Caco-2 (cell line): Measurements from ENCODE around the gene SERPINB12. TPM values are rescaled to one million over a fixed set of nuclear protein-coding genes. Genes with fewer than 3 reads are reported as not detected.

ENCODE experiments used
- BruUV-seq: library from RNA; stranded (reverse); fragments of 400-500 nt; replicated peaks from 2 replicates; lab custom pipeline; 2021; lab: Mats Ljungman, UMichigan
- CTCF ChIA-PET: fragments of 300-600 bp; sonication (Branson Sonifier 250); formaldehyde crosslinking; loops from one replicate; lab custom pipeline; 2022; ENCODE audit warnings: antibody characterized with exemption; lab: Charles Lee
- POLR2A ChIA-PET: fragments of 300-600 bp; sonication (Branson Sonifier 250); formaldehyde crosslinking; loops from one replicate; lab custom pipeline; 2022; ENCODE audit warnings: antibody characterized with exemption; lab: Charles Lee
- DNase-seq, 2 experiments: peaks; one replicate each; pipeline versions ENCODE4 v3.0.0 to v3.0.0-alpha.2; 2020 to 2022
- H3K27me3 ChIP-seq: replicated peaks from 2 replicates; pipeline ENCODE4 v1.6.0; 2011; ENCODE audit warnings: low read length; ENCODE audit not compliant: control insufficient read depth, insufficient read depth
- H3K36me3 ChIP-seq: 2 replicates; pipeline ENCODE4 v1.5.1; 2011; ENCODE audit warnings: low read length; ENCODE audit not compliant: control insufficient read depth, insufficient read depth
- H3K4me1 ChIP-seq: fragments of 250-450 bp; sonication (Bioruptor Pico); 2 replicates; pipeline ENCODE4 v1.5.1; 2020; ENCODE audit warnings: mild to moderate bottlenecking
- H3K4me3 ChIP-seq: 2 replicates; pipeline ENCODE4 v1.5.1; 2011; ENCODE audit warnings: low read depth, mild to moderate bottlenecking, control low read depth, low read length
- H3K9me3 ChIP-seq: fragments of 250-450 bp; sonication (Bioruptor Pico); 2 replicates; pipeline ENCODE4 v1.5.1; 2020; ENCODE audit warnings: mild to moderate bottlenecking, moderate library complexity
- H3K27ac Mint-ChIP-seq: one replicate; pipeline ENCODE4 v1.8.0; 2022; ENCODE audit warnings: mixed read lengths; ENCODE audit not compliant: unreplicated experiment
- H3K27me3 Mint-ChIP-seq: one replicate; pipeline ENCODE4 v1.8.0; 2022; ENCODE audit warnings: mixed read lengths; ENCODE audit not compliant: insufficient read depth, unreplicated experiment
- H3K36me3 Mint-ChIP-seq: one replicate; pipeline ENCODE4 v1.8.0; 2022; ENCODE audit warnings: mild to moderate bottlenecking, mixed read lengths; ENCODE audit not compliant: insufficient read depth, unreplicated experiment
- H3K4me1 Mint-ChIP-seq: one replicate; pipeline ENCODE4 v1.8.0; 2022; ENCODE audit warnings: low read depth, mixed read lengths; ENCODE audit not compliant: unreplicated experiment
- H3K4me3 Mint-ChIP-seq: one replicate; pipeline ENCODE4 v1.8.0; 2022; ENCODE audit warnings: mild to moderate bottlenecking, moderate library complexity, mixed read lengths; ENCODE audit not compliant: unreplicated experiment
- H3K9me3 Mint-ChIP-seq: one replicate; pipeline ENCODE4 v1.8.0; 2022; ENCODE audit warnings: mixed read lengths; ENCODE audit not compliant: unreplicated experiment
- intact Hi-C: fragments of 100-400 bp; cut with micrococcal nuclease; formaldehyde crosslinking; loops from one replicate; pipeline ENCODE4 v1.10.0; 2022; ENCODE audit not compliant: unreplicated experiment
- total RNA-seq: library from RNA; stranded (reverse); gene quantifications from 2 replicates; pipeline ENCODE4 v1.2.3, GENCODE V29; 2022
- TF ChIP-seq, protein P1 (sequence below), 2 experiments: fragments of 200-600 bp in 1 of 2; IDR thresholded peaks; 1 replicate in 1 of 2; 2 replicates in 1 of 2; pipeline versions ENCODE4 v1.5.1 to v1.8.0; 2011 to 2022; ENCODE audit warnings: antibody characterized with exemption in 1 of 2, control low read depth in 1 of 2, inconsistent platforms in 1 of 2, low read depth in 1 of 2, low read length in 1 of 2, mild to moderate bottlenecking in 1 of 2, moderate library complexity in 1 of 2; ENCODE audit not compliant: insufficient read depth in 1 of 2, severe bottlenecking in 1 of 2, unreplicated experiment in 1 of 2

Gene SERPINB12
- total RNA-seq, 1 experiment from 2014 or later: not detected

DNA sequence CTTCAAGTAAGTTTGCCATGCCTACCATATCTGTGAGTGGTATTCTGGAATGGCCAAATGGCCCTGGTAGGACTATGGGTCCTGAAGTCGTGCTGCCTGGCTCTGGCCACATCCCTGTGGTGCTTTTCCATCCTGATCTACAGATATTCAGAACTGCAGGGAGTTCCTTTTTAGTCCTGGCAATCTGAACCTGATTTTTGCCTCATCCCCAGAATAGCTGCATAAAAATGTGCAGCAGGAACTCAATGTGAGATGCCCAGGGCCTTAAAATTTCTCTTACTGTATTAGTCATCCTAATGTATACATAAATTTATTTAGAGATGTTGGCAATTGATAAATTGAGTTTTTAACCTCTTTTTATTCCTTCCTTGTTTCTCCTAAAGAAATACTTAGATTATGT, 50.3 kb downstream of the SERPINB12 start:
- CTCF ChIA-PET: no interaction called here
- BruUV-seq: no TSS peak

DNA sequence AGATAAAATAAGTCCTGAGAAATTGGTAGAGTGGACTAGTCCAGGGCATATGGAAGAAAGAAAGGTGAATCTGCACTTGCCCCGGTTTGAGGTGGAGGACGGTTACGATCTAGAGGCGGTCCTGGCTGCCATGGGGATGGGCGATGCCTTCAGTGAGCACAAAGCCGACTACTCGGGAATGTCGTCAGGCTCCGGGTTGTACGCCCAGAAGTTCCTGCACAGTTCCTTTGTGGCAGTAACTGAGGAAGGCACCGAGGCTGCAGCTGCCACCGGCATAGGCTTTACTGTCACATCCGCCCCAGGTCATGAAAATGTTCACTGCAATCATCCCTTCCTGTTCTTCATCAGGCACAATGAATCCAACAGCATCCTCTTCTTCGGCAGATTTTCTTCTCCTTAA, 54.8 kb downstream of the SERPINB12 start:
- TF ChIP-seq, protein P1, sequence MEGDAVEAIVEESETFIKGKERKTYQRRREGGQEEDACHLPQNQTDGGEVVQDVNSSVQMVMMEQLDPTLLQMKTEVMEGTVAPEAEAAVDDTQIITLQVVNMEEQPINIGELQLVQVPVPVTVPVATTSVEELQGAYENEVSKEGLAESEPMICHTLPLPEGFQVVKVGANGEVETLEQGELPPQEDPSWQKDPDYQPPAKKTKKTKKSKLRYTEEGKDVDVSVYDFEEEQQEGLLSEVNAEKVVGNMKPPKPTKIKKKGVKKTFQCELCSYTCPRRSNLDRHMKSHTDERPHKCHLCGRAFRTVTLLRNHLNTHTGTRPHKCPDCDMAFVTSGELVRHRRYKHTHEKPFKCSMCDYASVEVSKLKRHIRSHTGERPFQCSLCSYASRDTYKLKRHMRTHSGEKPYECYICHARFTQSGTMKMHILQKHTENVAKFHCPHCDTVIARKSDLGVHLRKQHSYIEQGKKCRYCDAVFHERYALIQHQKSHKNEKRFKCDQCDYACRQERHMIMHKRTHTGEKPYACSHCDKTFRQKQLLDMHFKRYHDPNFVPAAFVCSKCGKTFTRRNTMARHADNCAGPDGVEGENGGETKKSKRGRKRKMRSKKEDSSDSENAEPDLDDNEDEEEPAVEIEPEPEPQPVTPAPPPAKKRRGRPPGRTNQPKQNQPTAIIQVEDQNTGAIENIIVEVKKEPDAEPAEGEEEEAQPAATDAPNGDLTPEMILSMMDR (IDR thresholded peaks at IDR 0.05; ENCODE audit: insufficient read depth in 1 of 2, low read depth in 1 of 2, low read length in 1 of 2, severe bottlenecking in 1 of 2, unreplicated experiment in 1 of 2): no peak
- H3K9me3 ChIP-seq: no peaks in the 10 kb centered on the region
- Mint-ChIP-seq H3K27ac (no peak overlapping the region), H3K27me3 (no peaks in the 10 kb centered on the region), H3K4me1 (no peaks in the 10 kb centered on the region), H3K36me3 (no peaks in the 10 kb centered on the region), H3K4me3 (no peak overlapping the region), H3K9me3 (no peaks in the 10 kb centered on the region)
- ChIA-PET CTCF (no interaction called here), POLR2A (no interaction called here)
- no peaks in the 10 kb centered on the region for H3K27me3 ChIP-seq
- intact Hi-C loops: no loop called here
- H3K4me3 ChIP-seq: no peak overlapping the region
- no peak for DNase-seq
- no TSS peak for BruUV-seq
- no peaks in the 10 kb centered on the region for H3K36me3 ChIP-seq
- no peaks in the 10 kb centered on the region for H3K4me1 ChIP-seq

More for the DNA sequence above, 50.3 kb downstream of the SERPINB12 start:
- no peaks in the 10 kb centered on the region for H3K36me3 ChIP-seq
- no peaks in the 10 kb centered on the region for H3K27me3 Mint-ChIP-seq
- intact Hi-C loops: no loop called here
- no peaks in the 10 kb centered on the region for H3K36me3 Mint-ChIP-seq
- no peak overlapping the region for H3K4me3 Mint-ChIP-seq
- POLR2A ChIA-PET: no interaction called here
- H3K27me3 ChIP-seq: no peaks in the 10 kb centered on the region
- no peak overlapping the region for H3K27ac Mint-ChIP-seq
- TF ChIP-seq, protein P1 (IDR thresholded peaks at IDR 0.05; ENCODE audit: insufficient read depth in 1 of 2, low read depth in 1 of 2, low read length in 1 of 2, severe bottlenecking in 1 of 2, unreplicated experiment in 1 of 2): no peak
- H3K4me3 ChIP-seq: no peak overlapping the region
- no peaks in the 10 kb centered on the region for H3K9me3 ChIP-seq
- no peaks in the 10 kb centered on the region for H3K4me1 ChIP-seq
- no peak for DNase-seq
- H3K9me3 Mint-ChIP-seq: no peaks in the 10 kb centered on the region
- no peaks in the 10 kb centered on the region for H3K4me1 Mint-ChIP-seq

DNA sequence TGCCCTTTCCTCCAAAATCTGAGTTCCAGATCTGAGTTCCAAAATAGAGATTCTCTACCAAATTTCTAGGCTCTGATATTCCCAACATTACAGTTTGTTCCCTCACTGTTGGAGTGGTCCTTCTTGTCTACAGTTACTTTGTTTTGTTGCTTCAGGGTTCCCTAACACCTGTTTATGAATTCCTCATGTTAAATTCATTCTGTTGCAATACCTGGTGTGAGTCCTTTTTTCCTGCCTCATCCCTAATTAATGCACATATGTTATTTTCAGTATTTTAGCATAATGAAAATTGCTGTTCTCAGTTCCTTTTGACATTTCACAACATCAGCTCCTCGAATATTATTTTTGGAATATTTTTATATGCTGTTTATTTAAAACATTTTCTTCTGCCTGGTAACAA, 61.2 kb downstream of the SERPINB12 start:
- CTCF ChIA-PET: no interaction called here
- H3K27me3 Mint-ChIP-seq: no peaks in the 10 kb centered on the region
- no peaks in the 10 kb centered on the region for H3K9me3 Mint-ChIP-seq
- H3K4me1 Mint-ChIP-seq: no peaks in the 10 kb centered on the region
- intact Hi-C loops: no loop called here
- no peak overlapping the region for H3K27ac Mint-ChIP-seq
- no peak overlapping the region for H3K4me3 ChIP-seq
- H3K4me1 ChIP-seq: no peaks in the 10 kb centered on the region
- no peak overlapping the region for H3K4me3 Mint-ChIP-seq
- H3K9me3 ChIP-seq: no peaks in the 10 kb centered on the region
- TF ChIP-seq, protein P1 (IDR thresholded peaks at IDR 0.05; ENCODE audit: insufficient read depth in 1 of 2, low read depth in 1 of 2, low read length in 1 of 2, severe bottlenecking in 1 of 2, unreplicated experiment in 1 of 2): no peak
- H3K27me3 ChIP-seq: no peaks in the 10 kb centered on the region
- no peaks in the 10 kb centered on the region for H3K36me3 Mint-ChIP-seq
- no peaks in the 10 kb centered on the region for H3K36me3 ChIP-seq
- BruUV-seq: no TSS peak
- POLR2A ChIA-PET: no interaction called here
- no peak for DNase-seq
